GM21529 (cell line): Measurements from ENCODE around the gene APOOL.
A peak's percentile ranks its signal among the peaks of the same experiment; 100 is the strongest.
"Not testable (repeated sequence)": the region's sequence is repeated elsewhere in the genome, so short reads cannot be mapped to it uniquely, and the experiment has no call there.

Experiments
- ATAC-seq: cut with Tn5 transposase; IDR thresholded peaks from one replicate; pipeline ENCODE4 v1.9.1; 2021; ENCODE audit not compliant: unreplicated experiment

The APOOL gene

DNA sequence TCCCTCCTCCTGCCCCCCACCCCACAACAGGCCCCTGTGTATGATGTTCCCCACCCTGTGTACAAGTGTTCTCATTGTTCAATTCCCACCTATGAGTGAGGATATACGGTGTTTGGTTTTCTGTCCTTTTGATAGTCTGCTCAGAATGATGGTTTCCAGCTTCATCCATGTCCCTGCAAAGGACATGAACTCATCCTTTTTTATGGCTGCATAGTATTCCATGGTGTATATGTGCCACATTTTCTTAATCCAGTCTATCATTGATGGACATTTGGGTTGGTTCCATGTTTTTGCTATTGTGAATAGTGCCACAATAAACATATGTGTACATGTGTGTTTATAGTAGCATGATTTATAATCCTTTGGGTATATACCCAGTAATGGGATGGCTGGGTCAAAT lies 73.6 kb downstream of the APOOL start:
- ATAC-seq = not testable (repeated sequence)

DNA sequence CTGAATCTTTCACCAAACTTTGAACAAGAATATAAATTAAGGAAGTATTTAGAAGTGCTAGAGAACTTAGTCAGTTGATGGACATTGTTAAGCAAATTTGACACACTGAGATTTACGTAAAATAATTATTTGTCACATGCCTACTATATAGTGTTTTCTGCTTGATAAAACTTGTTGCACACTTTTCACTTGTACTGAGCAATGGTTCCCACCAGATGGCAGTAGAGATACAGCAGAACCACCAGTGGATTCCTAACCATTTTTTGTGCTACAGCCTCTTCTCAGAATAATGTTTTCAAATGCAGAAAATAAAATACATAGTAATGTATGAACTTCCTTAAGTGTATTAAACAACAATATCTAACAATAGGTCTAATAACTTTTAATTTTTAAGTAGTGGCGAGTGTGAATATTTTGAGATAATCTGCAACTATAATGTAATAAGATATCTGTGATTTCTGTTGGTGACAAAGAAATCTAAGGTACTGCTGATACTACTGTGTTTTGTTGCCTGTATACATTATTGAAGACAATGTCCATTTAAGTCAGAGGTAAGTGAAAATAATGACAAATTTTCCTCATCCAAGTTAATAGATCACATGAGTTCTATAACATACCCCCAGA lies 81.2 kb downstream of the APOOL start:
- ATAC-seq = no peak

- ATAC-seq = no peak
Observed at GRCh38 chrX:85089321-85089840, 85.7 kb downstream of the APOOL start.

- ATAC-seq = no peak
Observed at GRCh38 chrX:85107407-85107806, 103.7 kb downstream of the APOOL start.

DNA sequence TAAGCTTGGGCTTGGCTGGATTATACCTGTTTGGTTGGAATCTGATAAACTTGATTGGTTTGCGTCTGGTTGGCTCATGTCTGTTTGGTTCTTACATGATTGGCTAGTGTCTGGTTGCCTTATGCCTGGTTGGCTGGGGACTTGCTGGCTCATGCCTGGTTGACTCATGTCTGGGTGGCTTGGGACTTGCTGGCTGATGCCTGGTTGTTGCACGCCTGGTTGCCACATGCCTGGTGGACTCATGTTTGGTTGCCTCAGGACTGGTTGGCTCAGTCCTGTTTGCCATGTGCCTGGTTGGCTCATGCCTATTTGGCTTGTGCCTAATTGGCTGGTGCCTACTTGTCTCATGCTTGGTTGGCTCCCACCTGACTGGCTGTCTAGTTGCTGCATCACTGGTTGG lies 104.5 kb downstream of the APOOL start:
- ATAC-seq = no peak

DNA sequence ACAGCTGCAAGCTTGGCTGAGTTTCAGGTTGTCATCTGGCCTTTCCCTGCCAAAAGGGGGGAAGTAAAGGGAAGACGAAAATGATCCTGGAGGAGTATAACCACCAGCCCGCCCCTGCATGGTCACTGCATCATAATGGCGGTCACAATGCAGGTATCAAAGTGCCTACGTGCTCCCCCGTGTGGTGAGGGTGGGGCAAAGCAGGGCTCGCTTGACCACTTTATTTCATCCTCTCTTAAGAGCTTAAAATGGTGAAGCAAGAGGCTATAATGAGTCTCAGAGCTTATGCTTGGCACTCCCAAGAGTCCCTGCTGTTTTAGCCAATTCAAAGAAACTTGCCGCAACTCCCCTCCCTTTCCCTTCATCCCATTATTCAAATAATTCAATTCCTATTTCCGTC lies 105.6 kb downstream of the APOOL start:
- no peak for ATAC-seq

DNA sequence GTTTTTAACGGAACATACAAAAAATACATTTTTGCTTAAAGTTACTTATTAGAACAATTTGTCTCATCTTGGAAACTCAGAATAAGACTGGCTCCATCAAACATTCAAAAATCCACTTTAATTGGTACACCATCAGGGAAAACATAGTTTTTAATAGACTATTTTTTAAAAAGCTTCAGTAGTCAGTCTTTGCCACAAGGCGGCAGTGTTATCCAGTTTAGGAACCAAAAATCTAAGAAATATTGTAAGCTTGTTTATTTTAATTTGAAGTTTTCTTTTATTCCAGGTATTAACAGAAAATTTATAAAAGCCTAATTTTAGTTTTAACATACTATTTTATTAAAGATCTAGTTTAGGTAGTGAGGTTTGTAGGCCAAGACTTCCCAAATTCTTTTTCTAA lies 107.7 kb downstream of the APOOL start:
- ATAC-seq = no peak

DNA sequence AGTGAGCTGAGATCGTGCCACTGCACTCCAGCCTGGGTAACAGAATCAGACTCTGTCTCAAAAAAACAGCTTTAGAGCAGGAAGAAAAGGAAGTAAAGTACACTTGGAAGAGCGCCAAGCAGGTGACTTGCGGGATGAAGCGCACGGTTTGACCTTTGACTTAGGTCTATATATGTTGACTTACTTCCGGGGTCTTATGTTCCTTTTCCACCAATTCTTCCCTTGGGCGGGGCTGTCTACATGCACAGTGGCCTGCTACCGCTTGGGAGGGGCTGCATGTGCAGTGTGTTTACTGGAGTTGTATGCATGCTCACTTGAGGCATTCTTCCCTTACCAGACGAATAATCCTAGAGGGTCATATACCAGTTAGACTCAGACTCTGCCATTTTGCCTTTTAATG lies 108.6 kb downstream of the APOOL start:
- no peak for ATAC-seq

DNA sequence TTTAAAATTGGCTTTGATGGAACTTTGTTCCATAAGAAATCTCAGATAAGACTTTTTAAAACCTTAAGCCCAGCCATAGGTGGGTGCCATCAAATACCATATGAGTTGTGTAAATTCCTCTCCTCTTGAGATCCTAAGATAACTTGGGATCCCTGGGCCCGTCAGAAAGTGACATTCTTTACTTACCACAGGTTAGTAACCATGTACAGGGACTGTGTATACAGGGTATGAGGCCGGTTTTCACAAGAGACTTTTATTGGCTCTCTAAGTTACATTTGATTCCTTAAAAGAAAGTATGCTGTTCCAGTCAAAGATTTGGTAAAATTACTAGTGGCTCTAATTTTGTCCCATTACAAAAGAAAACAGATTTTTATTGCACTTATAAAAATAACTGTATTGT lies 110.1 kb downstream of the APOOL start:
- ATAC-seq = no peak

DNA sequence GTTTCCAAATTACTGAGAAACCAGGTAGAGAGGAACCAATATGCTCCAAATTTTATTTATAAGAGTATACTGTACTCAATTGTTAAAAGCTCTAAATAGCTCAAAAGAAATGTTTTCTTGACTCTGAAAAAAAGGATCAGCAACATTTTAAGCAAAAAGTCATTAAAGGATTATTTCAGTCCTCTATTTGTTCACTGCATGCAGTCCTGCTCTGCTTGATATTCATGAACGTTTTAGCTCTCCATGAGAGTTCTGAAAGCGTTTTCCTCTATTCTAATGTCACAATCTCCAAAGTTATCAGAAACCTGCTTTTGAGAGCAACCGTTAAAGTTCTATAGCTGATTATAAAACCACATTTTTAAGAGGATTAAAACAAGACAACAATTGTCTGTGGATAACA lies 110.5 kb downstream of the APOOL start:
- no peak for ATAC-seq

GRCh38 chrX:85114776-85115175 lies 111.1 kb downstream of the APOOL start:
- ATAC-seq = no peak

GRCh38 chrX:85115252-85115651 lies 111.6 kb downstream of the APOOL start:
- no peak for ATAC-seq

GRCh38 chrX:85136409-85136808 lies 132.7 kb downstream of the APOOL start:
- no peak for ATAC-seq

GRCh38 chrX:85139422-85139821 lies 135.7 kb downstream of the APOOL start:
- ATAC-seq = no peak

- peak; percentile 59 for ATAC-seq
Observed at GRCh38 chrX:85140964-85141363, 137.3 kb downstream of the APOOL start.
